CD4-positive, alpha-beta T cell treated with Interleukin-2 at 100 ng/mL for 4 hours (primary cell): ENCODE data around the gene RUBCN.
"Not testable (repeated sequence)": the region's sequence is repeated elsewhere in the genome, so short reads cannot be mapped to it uniquely, and the experiment has no call there.

Experiments used
- DNase-seq: peaks from one replicate; pipeline ENCODE4 v3.0.0-alpha.2; 2020; ENCODE audit warnings: low spot score

Gene RUBCN

GRCh38 chr3:197658706-197659105 lies 78.0 kb downstream of the RUBCN start:
- DNase-seq = not testable (repeated sequence)

DNA sequence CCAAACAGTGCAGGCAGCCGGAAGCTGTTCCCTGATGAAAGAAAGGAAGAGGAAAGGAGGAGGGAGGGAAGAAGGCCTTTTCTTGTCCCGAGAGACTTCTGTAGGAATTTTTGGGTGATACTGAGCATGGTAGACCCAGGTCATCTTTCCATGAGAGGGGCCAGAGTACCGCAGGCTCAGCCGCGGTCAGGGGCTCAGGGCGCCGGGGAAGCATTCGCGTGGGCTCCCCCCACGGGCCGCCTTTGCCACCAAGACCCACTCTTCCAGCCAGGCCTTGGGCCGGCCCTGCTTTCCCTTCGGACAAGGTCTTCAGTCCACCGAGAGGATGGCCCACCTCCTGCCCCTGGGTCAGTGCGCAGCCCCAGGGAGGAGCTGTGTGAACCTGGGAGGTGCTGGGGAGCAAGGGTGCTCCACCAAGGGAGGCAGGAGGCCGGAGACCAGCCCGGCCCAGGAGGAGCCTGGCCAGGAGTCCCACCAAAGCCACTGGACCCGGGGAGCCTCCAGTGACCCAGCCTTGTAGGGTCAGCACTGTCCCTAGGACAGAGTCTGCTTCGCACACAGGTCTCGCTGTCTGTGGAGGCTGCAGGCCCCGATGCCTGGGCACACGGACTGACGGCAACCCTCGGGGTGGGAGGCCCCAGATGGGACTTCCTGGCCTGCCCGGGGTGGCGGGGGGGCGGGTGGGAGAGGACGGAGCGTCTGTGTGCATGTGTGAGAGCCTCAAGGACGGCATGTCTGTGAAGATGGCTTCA lies 79.0 kb downstream of the RUBCN start:
- DNase-seq = not testable (repeated sequence)

GRCh38 chr3:197656960-197657359 lies 79.7 kb downstream of the RUBCN start:
- not testable (repeated sequence) for DNase-seq

- DNase-seq = not testable (repeated sequence)
These were observed 80.6 kb downstream of the RUBCN start for GRCh38 chr3:197656129-197656528.

- not testable (repeated sequence) for DNase-seq
These were observed 81.7 kb downstream of the RUBCN start for GRCh38 chr3:197654998-197655330.

DNA sequence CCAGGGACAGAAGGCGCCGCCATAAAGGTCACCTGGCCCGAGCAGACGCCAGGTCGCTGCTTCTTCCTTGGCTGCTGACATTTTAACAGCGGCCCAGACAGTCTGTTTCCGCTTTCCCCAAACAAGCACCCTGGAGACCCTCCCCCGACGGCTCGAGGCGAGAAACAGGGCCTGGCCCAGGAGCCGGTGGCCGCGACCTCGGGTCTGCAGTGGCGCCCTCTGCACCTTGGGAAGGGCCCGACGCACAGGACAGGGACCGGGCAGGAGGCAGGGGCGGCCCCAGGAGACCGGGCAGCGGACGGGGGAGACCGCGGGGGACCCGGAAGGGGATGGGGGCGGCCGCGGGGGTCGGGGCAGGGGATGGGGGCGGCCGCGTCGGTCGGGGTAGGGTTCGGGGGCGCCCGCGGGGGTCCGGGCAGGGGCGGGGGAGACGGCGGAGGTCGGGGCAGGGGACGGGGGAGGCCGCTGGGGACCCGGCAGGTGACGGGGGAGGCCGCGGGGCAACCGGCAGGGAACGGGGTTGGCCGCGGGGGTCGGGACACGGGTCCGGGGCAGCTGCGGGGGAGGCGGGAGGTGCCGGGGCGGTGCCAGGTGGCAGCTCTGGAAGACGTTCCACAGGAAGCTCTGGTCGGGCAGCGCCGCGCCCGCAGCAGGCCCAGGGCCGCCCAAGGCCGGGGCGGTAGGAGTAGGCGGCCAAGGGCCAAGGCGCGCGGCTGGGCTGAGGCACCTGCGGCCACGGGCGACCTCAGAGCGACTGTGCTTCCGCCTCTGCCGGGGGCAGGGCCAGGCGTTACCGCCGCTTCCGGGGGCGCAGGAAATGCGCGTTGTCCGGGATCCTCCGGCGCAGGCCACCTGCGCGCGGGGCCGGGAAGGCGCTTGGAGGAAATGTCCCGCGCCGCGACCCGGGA lies 82.4 kb downstream of the RUBCN start:
- peak; percentile 29 for DNase-seq

GRCh38 chr3:197652860-197653259 lies 83.8 kb downstream of the RUBCN start:
- DNase-seq = not testable (repeated sequence)

DNA sequence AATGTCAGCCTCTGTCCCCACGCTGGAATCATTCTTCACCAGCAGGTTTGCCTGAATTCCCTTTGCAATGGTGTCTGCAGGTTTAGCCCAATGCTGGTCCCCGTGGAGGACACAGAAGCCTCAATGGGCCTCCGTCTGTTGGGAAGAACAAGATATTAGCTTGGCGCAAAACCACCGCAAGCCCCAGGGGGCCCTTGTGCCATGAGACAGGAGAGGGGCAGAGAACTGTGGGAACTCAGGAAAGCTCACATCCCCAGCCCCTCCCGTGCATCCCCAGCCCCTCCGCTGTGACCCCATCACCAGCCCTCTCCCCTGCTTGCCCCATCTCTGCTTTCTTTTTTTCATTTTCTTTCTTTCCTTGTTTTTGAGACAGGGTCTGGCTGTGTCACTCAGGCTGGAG lies 89.1 kb downstream of the RUBCN start:
- not testable (repeated sequence) for DNase-seq

DNA sequence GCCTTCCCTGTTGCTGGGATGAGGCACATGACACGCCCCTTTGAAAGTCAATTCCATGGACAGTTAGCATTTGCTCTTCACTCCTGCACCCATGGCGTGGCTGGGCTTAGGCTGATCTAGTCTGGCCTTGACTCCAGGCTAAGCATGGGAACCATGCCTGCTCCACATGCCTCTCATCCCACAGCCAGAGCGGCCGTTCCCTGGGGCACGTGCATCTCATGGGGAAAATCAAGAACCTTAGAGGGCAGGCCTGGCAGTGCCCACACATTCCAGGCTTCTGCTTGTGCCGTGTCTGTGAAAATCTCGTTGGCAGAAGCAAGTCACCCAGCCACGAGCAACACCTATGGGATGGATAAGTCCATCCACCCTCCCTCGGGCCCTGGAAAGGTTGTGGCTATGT lies 89.5 kb downstream of the RUBCN start:
- DNase-seq = not testable (repeated sequence)

DNA sequence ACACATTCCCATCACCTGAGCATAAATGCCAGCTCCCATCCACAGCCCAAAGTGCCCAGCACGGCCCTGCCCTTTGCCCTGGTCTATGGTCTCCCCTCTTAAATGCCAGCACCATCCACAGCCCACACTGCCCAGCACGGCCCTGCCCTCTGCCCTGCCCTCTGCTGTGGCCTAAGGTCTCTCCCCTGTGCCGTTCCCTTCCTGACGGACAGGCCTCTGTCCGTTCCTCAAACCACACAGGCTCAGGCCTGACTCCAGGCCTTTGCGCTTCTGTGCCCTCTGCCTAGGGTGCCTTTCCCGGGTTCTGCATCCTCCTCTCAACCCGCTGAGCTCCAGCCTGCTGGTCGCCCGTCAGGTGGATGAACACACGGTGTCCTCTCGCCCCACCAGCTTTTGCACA lies 90.4 kb downstream of the RUBCN start:
- DNase-seq = not testable (repeated sequence)

DNA sequence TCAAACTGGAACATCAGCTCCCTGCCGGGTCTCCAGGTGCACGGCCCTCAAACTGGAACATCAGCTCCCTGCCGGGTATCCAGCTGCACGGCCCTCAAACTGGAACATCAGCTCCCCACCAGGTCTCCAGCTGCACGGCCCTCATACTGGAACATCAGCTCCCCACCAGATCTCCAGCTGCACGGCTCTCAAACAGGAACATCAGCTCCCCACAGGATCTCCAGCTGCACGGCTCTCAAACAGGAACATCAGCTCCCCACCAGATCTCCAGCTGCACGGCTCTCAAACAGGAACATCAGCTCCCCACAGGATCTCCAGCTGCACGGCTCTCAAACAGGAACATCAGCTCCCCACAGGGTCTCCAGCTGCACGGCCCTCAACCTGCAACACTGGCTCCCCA lies 99.1 kb downstream of the RUBCN start:
- not testable (repeated sequence) for DNase-seq

- DNase-seq = not testable (repeated sequence)
These were observed 104.7 kb downstream of the RUBCN start for GRCh38 chr3:197631989-197632388.

- not testable (repeated sequence) for DNase-seq
These were observed 105.9 kb downstream of the RUBCN start for GRCh38 chr3:197630766-197631165.

DNA sequence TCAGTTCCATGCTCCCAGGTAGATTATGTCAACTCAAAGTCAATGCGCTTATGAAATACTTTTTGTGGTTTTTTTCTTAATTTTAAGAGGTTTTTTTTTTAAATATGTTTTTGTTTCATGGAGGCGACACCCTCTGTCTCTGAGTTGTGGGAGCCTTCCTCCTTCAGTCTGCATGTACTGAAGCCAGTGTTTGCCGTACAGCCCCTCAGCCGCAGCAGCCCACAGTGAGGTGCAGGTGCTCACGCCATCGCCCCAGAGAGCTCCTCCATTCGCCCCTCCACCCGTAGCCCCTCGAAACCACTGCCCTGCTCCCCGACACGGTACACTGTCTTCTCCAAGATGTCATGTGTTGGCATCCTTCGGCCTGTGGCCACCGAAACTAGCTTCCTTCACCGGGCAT lies 107.4 kb downstream of the RUBCN start:
- not testable (repeated sequence) for DNase-seq

DNA sequence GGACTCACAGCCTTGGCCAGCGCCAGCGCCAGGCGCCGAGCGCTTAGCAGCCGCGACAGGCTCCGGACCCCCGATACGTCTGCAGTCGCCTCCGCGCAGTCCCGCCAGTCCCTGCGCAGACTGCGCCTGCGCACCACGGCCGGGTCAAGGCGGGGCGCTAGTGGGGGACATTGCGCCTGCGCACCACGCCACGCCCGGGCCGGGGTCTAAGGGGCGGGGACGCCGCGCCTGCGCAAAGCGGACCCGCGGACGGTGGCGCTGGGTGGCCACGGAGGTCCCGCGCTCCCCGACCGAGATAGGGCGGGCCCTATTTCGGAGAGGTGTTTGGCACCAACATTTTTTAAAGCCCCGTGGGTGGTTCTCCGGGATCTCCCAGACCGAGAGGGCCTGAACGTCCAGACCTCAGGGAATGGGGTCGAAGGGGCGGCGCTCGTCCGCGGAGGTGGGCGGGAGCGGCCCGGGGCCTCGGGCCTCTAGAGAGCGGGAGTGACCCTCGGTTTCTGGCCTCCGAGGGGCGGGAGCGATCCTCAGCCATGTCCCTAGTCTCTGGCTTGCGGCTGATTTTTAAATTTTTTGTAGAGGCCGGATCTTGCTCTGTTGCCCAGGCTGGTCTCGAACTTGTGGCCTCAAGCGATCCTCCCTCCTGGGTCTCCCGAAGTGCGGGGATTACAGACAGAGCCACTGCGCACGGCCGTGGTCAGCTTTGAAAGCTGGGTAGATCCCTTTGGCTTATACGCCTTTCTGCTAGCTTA lies 108.8 kb downstream of the RUBCN start:
- DNase-seq = peak; percentile 89

DNA sequence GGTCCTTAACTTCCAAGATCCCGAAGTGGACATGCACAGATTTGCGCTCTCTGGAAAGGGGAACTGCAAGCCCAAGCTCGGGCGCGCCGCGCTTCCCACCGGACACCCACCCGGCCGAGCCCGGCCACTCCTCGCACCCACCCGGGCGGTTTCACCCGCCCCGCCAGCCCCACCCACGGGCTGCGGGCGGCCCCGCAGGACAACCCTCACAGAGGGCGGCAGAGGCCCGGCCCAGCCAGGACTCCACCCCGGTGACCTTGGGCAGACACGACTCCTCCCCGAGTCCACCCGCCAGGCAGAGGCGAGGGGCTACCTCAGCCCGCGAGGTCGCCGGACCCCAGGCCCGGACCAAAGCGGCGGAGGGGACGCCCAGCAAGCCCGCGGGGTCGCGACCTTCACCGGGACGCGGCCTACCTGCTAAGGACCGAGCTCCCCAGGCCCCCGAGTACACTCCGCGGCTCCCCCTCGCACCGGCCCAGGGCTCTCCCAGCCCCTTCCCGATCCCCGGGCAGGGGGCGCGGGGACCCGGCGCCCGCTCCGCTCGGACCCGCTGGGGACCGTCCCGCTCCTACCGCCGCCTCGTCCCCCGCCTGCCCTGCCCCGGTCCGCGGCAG lies 109.4 kb downstream of the RUBCN start:
- not testable (repeated sequence) for DNase-seq

DNA sequence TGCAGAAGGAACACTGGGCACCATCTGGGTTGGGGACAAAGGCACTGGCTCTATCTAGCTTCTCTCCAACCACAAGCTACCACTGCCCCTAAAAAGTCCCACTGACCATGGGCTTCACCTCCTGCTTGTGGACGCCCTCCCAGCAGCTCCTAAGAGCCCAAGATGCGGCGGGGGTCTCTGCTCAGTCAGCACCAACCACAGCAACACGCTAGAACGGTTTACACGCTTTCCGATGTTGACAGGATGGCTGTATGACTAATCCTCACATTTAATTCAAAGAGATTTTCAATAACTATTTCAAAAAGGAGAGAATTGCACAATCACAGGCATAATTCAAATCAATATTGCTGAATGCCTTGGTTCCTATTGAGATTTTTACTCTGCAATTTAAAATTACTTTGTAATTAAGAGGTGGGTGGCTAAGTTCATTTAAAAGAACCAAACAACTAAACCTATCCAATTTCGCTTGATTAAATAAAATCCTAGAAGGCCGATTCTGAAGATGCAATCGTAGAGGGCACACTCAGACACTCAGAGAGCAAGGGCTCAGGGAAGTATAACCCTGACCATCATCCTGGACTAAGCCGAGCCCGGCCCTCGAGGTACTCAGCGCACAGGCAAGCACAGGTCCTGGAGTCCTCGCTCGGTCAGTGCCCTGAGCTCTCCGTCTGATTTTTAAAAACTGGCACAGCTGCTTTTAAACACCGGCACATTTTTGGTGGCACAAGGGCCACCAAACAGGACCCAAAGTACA lies 110.1 kb downstream of the RUBCN start:
- DNase-seq = not testable (repeated sequence)

DNA sequence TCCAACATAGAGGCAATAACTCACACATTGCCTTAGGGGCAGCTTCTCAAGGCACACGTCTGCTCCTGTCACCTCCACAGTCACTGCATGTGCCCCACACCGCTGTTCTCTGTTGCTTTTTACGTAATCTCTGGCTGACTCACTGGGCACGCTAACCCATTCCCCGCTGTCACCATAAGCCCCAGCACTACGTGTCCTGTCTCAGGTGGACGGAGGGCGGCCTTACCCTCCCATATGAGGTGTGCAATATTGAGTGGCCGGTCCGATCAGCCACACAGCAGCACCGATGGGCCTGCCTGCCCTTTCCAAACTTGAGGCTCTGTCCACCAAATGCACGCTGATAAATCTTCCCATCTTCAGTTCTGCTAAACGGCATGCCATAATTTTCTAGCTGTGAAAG lies 115.2 kb downstream of the RUBCN start:
- not testable (repeated sequence) for DNase-seq
